ENCODE results near the gene SOX15. TPM values are rescaled to one million over a fixed set of nuclear protein-coding genes. Genes with fewer than 3 reads are reported as not detected.
A peak's percentile ranks its signal among the peaks of the same experiment; 100 is the strongest.

Gene SOX15
- total and polyA plus RNA-seq, 4 donors = 0.68 to 1.1 (median 0.86) TPM; not detected in 1

GRCh38 chr17:7557147-7557764 lies 32.6 kb downstream of the SOX15 start:
- Histone ChIP-seq H3K4me1 (ENCODE audit: control insufficient read depth in 5 of 5, insufficient read depth in 5 of 5, low read length in 5 of 5) (peaks cover 0 to 41% (median 21%) of the 10 kb centered on the region in 5 donors), H3K4me3 (no peak overlapping the region), H3K36me3 (ENCODE audit: control insufficient read depth in 4 of 4, insufficient read depth in 4 of 4, low read length in 4 of 4) (peaks cover 0 to 6% (median 2%) of the 10 kb centered on the region in 4 donors), H3K9ac (ENCODE audit: insufficient read depth in 1 of 2, low read length in 2 of 2) (peak overlapping the region in 1 of 2 donors; percentile 66), H3K27me3 (ENCODE audit: control insufficient read depth in 3 of 3, insufficient read depth in 3 of 3, low read length in 2 of 3) (no peaks in the 10 kb centered on the region), H3K27ac (ENCODE audit: low read depth in 1 of 2, low read length in 1 of 2) (peak overlapping the region in 1 of 2 donors; percentile 37), H3K9me3 (ENCODE audit: control insufficient read depth in 4 of 4, insufficient read depth in 3 of 4, low read length in 3 of 4) (no peaks in the 10 kb centered on the region)
- no peak for ATAC-seq (ENCODE audit: insufficient read depth, low FRiP score)
- peak; percentile 31 to 47 (median 40) for DNase-seq
- WGBS, 2 donors = 65 to 67% methylated on average over 18 to 19 of the region's 19 CpGs
- no peak for TF ChIP-seq CTCF (IDR thresholded peaks at IDR 0.05; ENCODE audit: control extremely low read depth, extremely low read depth)

GRCh38 chr17:7556627-7557026 lies 33.3 kb downstream of the SOX15 start:
- no peak for ATAC-seq (ENCODE audit: insufficient read depth, low FRiP score)
- H3K27ac ChIP-seq (ENCODE audit: low read depth in 1 of 2, low read length in 1 of 2) = peak overlapping the region in 1 of 2 donors; percentile 37
- no peaks in the 10 kb centered on the region for H3K27me3 ChIP-seq (ENCODE audit: control insufficient read depth in 3 of 3, insufficient read depth in 3 of 3, low read length in 2 of 3)
- no peak for TF ChIP-seq CTCF (IDR thresholded peaks at IDR 0.05; ENCODE audit: control extremely low read depth, extremely low read depth)
- no peak for DNase-seq
- no peaks in the 10 kb centered on the region for H3K9me3 ChIP-seq (ENCODE audit: control insufficient read depth in 4 of 4, insufficient read depth in 3 of 4, low read length in 3 of 4)
- no peak overlapping the region for H3K4me3 ChIP-seq
- H3K4me1 ChIP-seq (ENCODE audit: control insufficient read depth in 5 of 5, insufficient read depth in 5 of 5, low read length in 5 of 5) = peaks cover 0 to 40% (median 21%) of the 10 kb centered on the region in 5 donors
- peaks cover 0 to 6% (median 2%) of the 10 kb centered on the region in 4 donors for H3K36me3 ChIP-seq (ENCODE audit: control insufficient read depth in 4 of 4, insufficient read depth in 4 of 4, low read length in 4 of 4)
- 79 to 91% methylated on average over 12 of the region's 12 CpGs for WGBS, 2 donors
- H3K9ac ChIP-seq (ENCODE audit: insufficient read depth in 1 of 2, low read length in 2 of 2) = no peak overlapping the region

GRCh38 chr17:7555320-7555948 lies 34.5 kb downstream of the SOX15 start:
- DNase-seq (no peak), ATAC-seq (ENCODE audit: insufficient read depth, low FRiP score) (no peak)
- peaks cover 0 to 6% (median 2%) of the 10 kb centered on the region in 4 donors for H3K36me3 ChIP-seq (ENCODE audit: control insufficient read depth in 4 of 4, insufficient read depth in 4 of 4, low read length in 4 of 4)
- no peak overlapping the region for H3K27ac ChIP-seq (ENCODE audit: low read depth in 1 of 2, low read length in 1 of 2)
- no peak overlapping the region for H3K4me3 ChIP-seq
- no peak overlapping the region for H3K9ac ChIP-seq (ENCODE audit: insufficient read depth in 1 of 2, low read length in 2 of 2)
- 73 to 79% methylated on average over 10 of the region's 10 CpGs for WGBS, 2 donors
- peaks cover 0 to 35% (median 16%) of the 10 kb centered on the region in 5 donors for H3K4me1 ChIP-seq (ENCODE audit: control insufficient read depth in 5 of 5, insufficient read depth in 5 of 5, low read length in 5 of 5)
- H3K27me3 ChIP-seq (ENCODE audit: control insufficient read depth in 3 of 3, insufficient read depth in 3 of 3, low read length in 2 of 3) = no peaks in the 10 kb centered on the region
- no peaks in the 10 kb centered on the region for H3K9me3 ChIP-seq (ENCODE audit: control insufficient read depth in 4 of 4, insufficient read depth in 3 of 4, low read length in 3 of 4)
- no peak for TF ChIP-seq CTCF (IDR thresholded peaks at IDR 0.05; ENCODE audit: control extremely low read depth, extremely low read depth)

All from lung (tissue), 12 donors.